Ascending aorta (tissue), 2 donors: ENCODE results near the gene GPSM1. TPM values are rescaled to one million over a fixed set of nuclear protein-coding genes. Genes with fewer than 3 reads are reported as not detected.

Experiments
- DNase-seq, 2 donors: peaks; one replicate each; pipeline ENCODE4 v3.0.0-alpha.2; 2019; ENCODE audit warnings: low spot score in 2 of 2
- H3K27ac ChIP-seq, 2 donors: fragments of 200-600 bp; sonication (generic); one replicate each; pipeline ENCODE4 v1.5.1; 2016 to 2017; ENCODE audit warnings: mild to moderate bottlenecking in 1 of 2
- H3K27me3 ChIP-seq: fragments of 200-600 bp; sonication (generic); one replicate; pipeline ENCODE4 v1.5.1; 2017
- H3K36me3 ChIP-seq, 2 donors: fragments of 200-600 bp; sonication (generic); one replicate each; pipeline ENCODE4 v1.5.1; 2016
- H3K4me1 ChIP-seq, 2 donors: fragments of 200-600 bp; sonication (generic); one replicate each; pipeline ENCODE4 v1.5.1; 2016 to 2017; ENCODE audit warnings: mild to moderate bottlenecking in 1 of 2
- H3K4me3 ChIP-seq, 2 donors: fragments of 200-600 bp; sonication (generic); one replicate each; pipeline ENCODE4 v1.5.1; 2016 to 2017; ENCODE audit warnings: mild to moderate bottlenecking in 1 of 2
- H3K9me3 ChIP-seq, 2 donors: fragments of 200-600 bp; sonication (generic); one replicate each; pipeline ENCODE4 v1.5.1; 2016
- intact Hi-C: fragments of 100-400 bp; cut with DNase I; formaldehyde crosslinking; loops from one replicate; pipeline ENCODE4 v1.15.1; 2023
- total RNA-seq: library from RNA; depleted of rRNA; stranded (reverse); fragments of >200 nt; gene quantifications from one replicate; pipeline ENCODE4 v1.1.0, GENCODE V29; 2016
- TF ChIP-seq, protein P1 (sequence below), 3 experiments: fragments of 200-600 bp in 2 of 3; fragments of 450-650 bp in 1 of 3; sonication (generic) in 2 of 3; IDR thresholded peaks; one replicate each; pipeline ENCODE4 v1.5.1; 2016 to 2019; ENCODE audit warnings: antibody characterized with exemption in 3 of 3, mild to moderate bottlenecking in 1 of 3, moderate library complexity in 1 of 3

GPSM1 gene
- total RNA-seq, 1 donor from 2014 or later, result 85.1 TPM

DNA sequence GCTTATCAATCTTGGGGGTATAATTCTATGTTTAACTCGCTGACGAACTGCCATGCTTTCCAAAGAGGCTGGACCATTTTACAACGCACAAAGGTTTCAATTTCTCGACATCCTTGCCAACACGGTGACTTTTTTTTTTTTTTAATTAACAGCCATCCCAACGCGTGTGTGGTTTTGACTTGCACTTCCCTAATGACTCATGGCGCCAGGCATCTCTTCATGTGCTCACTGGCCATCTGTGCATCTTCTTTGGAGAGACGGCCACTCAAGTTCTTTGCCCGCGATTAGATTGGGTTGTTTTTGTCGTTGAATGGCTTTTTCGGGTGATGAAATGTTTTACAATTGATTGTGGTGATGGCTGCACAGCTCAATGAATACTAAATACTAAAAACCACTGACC lies 58.7 kb downstream of the GPSM1 start:
- TF ChIP-seq, protein P1, sequence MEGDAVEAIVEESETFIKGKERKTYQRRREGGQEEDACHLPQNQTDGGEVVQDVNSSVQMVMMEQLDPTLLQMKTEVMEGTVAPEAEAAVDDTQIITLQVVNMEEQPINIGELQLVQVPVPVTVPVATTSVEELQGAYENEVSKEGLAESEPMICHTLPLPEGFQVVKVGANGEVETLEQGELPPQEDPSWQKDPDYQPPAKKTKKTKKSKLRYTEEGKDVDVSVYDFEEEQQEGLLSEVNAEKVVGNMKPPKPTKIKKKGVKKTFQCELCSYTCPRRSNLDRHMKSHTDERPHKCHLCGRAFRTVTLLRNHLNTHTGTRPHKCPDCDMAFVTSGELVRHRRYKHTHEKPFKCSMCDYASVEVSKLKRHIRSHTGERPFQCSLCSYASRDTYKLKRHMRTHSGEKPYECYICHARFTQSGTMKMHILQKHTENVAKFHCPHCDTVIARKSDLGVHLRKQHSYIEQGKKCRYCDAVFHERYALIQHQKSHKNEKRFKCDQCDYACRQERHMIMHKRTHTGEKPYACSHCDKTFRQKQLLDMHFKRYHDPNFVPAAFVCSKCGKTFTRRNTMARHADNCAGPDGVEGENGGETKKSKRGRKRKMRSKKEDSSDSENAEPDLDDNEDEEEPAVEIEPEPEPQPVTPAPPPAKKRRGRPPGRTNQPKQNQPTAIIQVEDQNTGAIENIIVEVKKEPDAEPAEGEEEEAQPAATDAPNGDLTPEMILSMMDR (IDR thresholded peaks at IDR 0.05), result no peak
- no peaks in the 10 kb centered on the region for H3K4me1 ChIP-seq
- no peak for DNase-seq
- intact Hi-C loops, result no loop called here
- no peaks in the 10 kb centered on the region for H3K27me3 ChIP-seq
- no peak overlapping the region for H3K4me3 ChIP-seq
- H3K27ac ChIP-seq, result no peak overlapping the region
- peaks cover 53 to 72% of the 10 kb centered on the region in 2 donors for H3K36me3 ChIP-seq
- H3K9me3 ChIP-seq, result no peaks in the 10 kb centered on the region

DNA sequence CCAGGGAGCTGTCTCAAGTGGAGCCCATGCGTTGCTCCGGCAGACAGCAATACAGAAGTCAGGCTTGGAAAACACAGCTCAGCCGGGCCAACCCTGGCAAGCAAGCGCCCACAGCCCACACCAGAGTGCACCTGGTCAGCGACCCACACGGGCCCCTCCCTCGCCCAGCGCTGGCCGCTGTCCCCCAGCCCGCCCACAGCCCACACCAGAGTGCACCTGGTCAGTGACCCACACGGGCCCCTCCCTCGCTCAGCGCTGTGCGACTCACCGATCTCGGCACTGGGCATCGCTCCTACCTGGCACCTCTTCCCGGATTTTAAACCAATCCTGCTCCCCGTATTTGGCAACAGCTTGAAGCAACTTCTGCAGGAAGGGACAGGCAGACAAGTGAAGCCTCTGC lies 59.9 kb downstream of the GPSM1 start:
- no peaks in the 10 kb centered on the region for H3K27me3 ChIP-seq
- no peaks in the 10 kb centered on the region for H3K4me1 ChIP-seq
- no peaks in the 10 kb centered on the region for H3K9me3 ChIP-seq
- no peak overlapping the region for H3K4me3 ChIP-seq
- no peak overlapping the region for H3K27ac ChIP-seq
- no peak for DNase-seq
- intact Hi-C loops, result no loop called here
- TF ChIP-seq, protein P1 (IDR thresholded peaks at IDR 0.05), result no peak
- H3K36me3 ChIP-seq, result peaks cover 55 to 71% of the 10 kb centered on the region in 2 donors

DNA sequence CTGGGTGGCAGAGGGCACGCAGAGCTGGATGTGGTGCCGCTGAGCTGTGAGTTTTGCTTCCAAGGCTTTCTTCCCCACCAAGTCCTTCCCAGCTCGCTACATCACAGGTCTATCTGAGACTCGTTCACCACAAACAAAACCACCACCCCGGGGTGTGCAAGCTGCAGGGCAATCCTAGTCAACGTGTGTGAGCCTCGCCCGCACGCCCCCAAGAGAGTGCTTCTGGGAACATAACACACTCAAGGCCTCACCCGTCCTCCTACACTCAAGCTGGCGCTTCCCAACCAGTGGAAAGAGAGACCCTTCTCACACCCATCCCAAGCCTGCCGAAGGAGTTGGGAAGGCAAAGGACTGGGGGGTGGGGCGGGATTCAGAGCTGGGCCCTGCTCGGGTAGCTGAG lies 62.1 kb downstream of the GPSM1 start:
- H3K36me3 ChIP-seq, result peaks cover 52 to 71% of the 10 kb centered on the region in 2 donors
- TF ChIP-seq, protein P1 (IDR thresholded peaks at IDR 0.05), result no peak
- intact Hi-C loops, result no loop called here

DNA sequence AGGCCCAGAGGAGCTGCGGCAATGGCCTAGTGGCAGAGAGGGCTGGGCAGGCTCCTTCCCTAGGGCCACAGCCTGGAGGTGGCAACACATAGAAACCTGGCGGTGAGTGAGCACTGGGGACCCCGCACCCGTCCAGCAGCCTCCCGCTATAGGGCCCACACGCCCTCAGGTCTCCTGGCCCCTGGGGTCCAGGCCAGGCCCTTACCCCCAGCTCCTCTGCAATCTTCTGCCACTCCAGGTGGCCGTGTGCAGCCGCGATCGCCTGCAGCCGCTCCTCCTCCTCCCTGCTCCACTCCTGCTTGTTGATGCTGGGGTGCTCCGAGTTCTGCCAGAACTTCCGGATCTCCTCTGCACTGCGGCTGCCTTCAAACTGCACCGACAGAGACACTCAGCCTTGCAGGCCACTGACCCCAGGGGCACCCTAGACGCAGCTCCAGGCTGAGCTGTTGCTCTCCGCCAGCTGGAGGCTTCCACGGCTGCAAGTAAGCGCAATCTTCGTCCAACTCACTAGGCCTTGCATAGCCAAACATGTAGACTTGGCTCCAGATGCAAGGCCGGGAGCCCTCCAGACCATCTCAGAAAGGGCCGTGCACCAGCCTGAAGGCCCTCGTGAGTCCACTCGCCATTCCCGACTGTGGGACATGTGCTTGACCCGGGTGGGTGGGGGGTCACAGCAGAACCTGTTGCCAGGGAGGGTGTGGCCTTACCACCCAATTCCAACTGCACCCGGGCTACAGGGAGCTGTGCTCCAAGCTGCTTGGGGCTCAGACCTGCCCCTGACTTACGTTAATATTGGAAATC lies 64.6 kb downstream of the GPSM1 start:
- H3K4me3 ChIP-seq, result no peak overlapping the region
- no peak overlapping the region for H3K27ac ChIP-seq
- TF ChIP-seq, protein P1 (IDR thresholded peaks at IDR 0.05), result no peak
- H3K9me3 ChIP-seq, result no peaks in the 10 kb centered on the region
- intact Hi-C loops, result no loop called here
- no peak for DNase-seq
- no peaks in the 10 kb centered on the region for H3K27me3 ChIP-seq
- H3K4me1 ChIP-seq, result no peaks in the 10 kb centered on the region
- H3K36me3 ChIP-seq, result peaks cover 73 to 86% of the 10 kb centered on the region in 2 donors

More for the DNA sequence above, 62.1 kb downstream of the GPSM1 start:
- no peaks in the 10 kb centered on the region for H3K4me1 ChIP-seq
- no peaks in the 10 kb centered on the region for H3K27me3 ChIP-seq
- no peak overlapping the region for H3K27ac ChIP-seq
- H3K9me3 ChIP-seq, result no peaks in the 10 kb centered on the region
- DNase-seq, result no peak
- H3K4me3 ChIP-seq, result no peak overlapping the region

DNA sequence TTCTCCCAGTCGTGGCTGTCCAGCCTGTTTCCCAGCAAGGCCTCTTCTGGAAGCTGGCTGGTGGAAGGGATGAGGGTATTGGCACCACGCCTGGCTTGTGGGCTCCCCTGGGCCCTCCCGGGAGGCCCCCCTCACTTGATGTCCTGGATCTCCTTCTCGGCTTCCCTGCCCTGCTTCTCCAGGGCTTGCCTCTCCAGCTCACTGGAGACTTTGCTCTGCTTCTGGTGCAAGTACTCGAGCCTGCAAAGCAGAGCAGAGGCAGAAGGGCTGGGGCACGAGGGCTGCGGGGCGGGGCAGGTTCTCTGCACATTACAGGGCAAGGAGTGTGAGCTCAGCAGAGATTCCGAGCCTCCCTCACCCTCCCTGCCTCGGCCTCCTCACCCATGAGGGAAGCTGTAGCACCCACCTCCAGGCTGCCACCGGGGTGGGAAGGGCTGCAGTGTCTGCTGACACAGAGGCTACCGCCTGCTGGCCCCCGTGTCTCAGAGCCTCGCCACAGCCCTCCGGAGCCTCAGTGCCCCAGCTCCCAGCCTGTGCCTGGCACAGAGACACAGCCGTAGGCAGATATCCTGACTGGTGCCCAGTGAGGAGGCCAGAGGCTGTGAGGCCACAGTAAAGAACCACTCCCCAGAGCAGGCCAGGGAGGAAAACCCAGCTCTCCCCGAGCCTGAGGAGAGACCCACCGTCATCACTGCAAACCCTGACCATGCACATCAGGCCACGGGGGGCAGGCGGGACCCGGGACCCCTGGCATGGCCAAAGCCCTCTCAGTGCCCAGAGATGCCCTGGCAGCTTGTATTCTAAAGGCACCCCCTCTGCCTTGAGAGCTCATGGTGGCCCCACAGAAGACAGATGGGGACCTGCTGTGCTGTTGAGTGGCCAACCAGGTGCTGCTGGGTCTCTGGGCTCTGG lies 65.5 kb downstream of the GPSM1 start:
- H3K36me3 ChIP-seq, result peaks cover 69 to 82% of the 10 kb centered on the region in 2 donors
- no peak overlapping the region for H3K4me3 ChIP-seq
- DNase-seq, result no peak
- TF ChIP-seq, protein P1 (IDR thresholded peaks at IDR 0.05), result no peak
- intact Hi-C loops, result no loop called here
- H3K27me3 ChIP-seq, result no peaks in the 10 kb centered on the region
- H3K27ac ChIP-seq, result no peak overlapping the region
- H3K9me3 ChIP-seq, result no peaks in the 10 kb centered on the region
- no peaks in the 10 kb centered on the region for H3K4me1 ChIP-seq
